ENCODE measurements around the gene DNPH1. TPM values are rescaled to one million over a fixed set of nuclear protein-coding genes. Genes with fewer than 3 reads are reported as not detected.

Gene DNPH1
- total RNA-seq, 1 donor from 2014 or later, result 39.1 TPM

- intact Hi-C loops (cut with DNase I), result no loop called here
- Histone ChIP-seq H3K9me3 (no peaks in the 10 kb centered on the region), H3K4me1 (peaks cover 3 to 6% of the 10 kb centered on the region in 2 donors), H3K36me3 (no peaks in the 10 kb centered on the region), H3K27me3 (no peaks in the 10 kb centered on the region), H3K4me3 (no peak overlapping the region), H3K27ac (no peak overlapping the region)
- DNase-seq (ENCODE audit: low spot score in 2 of 2), result no peak
- TF ChIP-seq CTCF (IDR thresholded peaks at IDR 0.05), result no peak
Measured at GRCh38 chr6:43250992-43251373, 21.7 kb upstream of the DNPH1 start.

DNA sequence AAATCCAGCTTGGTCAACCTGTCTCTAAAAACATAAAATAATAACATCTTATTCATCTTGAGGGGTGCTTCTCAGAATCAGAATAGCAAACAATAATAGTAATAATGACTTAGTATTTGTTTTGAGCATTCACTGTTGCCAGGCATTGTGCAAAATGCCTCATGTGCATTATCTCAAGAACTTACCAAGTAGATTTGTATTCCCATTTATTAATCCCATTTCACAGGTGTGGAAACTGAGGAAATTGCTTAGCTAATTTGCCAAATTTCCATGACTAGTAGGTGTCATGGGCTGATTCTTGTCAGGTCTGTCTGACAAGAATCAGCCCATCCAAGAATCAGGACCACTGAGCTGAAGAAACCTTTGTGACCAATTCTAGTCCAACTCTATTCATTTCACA lies 19.5 kb upstream of the DNPH1 start:
- TF ChIP-seq CTCF (IDR thresholded peaks at IDR 0.05), result no peak
- Histone ChIP-seq H3K4me3 (no peak overlapping the region), H3K27ac (no peak overlapping the region), H3K9me3 (no peaks in the 10 kb centered on the region), H3K36me3 (no peaks in the 10 kb centered on the region), H3K27me3 (no peaks in the 10 kb centered on the region), H3K4me1 (peaks cover 3 to 6% of the 10 kb centered on the region in 2 donors)
- intact Hi-C loops (cut with DNase I), result no loop called here
- no peak for DNase-seq (ENCODE audit: low spot score in 2 of 2)

GRCh38 chr6:43248101-43248500 lies 18.8 kb upstream of the DNPH1 start:
- intact Hi-C loops (cut with DNase I), result no loop called here

DNA sequence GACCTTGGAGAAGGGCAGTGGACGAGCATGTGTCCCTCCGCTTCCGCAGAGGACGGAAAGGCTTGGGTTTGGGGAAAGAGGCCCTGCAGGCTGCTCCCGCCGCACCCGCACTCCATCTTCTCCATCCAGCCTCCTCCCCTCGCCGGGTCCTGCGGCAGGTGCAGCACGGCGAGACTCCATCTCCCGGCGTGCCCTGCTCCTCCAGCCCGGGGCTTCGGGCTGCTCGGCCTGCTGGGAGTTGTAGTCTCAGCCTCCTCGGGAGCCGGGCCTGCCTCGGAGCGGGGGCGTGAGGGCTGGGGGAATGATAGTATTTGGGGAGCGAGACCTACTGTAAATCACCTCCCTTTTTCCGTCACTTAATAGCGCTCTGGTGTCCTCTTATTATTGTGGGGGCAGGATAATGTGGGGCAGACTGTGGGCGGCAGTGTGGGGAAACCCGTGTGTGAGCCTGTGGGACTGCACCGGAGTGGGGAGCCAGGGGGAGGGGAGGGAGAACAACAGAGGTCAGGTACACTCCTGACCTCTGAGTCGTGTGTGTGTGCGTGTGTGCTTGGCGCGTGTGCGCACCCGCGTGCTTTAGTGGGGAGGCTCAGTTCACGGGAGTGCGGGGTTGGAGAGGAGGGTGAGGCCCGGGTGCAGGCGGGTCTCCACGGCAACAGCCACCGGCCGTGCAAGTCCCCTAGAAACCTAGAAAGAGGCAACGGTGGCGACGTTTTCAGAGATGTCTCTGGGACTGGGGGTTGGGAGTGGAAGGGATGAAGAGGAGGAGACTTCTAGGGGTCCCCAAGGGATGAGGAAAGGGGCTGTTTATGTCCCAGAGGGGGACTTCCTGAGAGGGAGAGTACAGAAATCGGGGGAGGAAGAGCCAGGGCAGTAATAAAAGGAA lies 18.1 kb upstream of the DNPH1 start:
- Histone ChIP-seq H3K27ac (no peak overlapping the region), H3K4me3 (peak overlapping the region; percentile 60 to 62), H3K36me3 (no peaks in the 10 kb centered on the region), H3K4me1 (peaks cover 3 to 6% of the 10 kb centered on the region in 2 donors), H3K9me3 (no peaks in the 10 kb centered on the region), H3K27me3 (no peaks in the 10 kb centered on the region)
- intact Hi-C loops (cut with DNase I), result loop anchor here (2.0 kb wide), 1 partner anchor 19 kb away; the partner anchor contains the start of gene DNPH1
- peak in 1 of 2 donors; percentile 88 for DNase-seq (ENCODE audit: low spot score in 2 of 2)
- TF ChIP-seq CTCF (IDR thresholded peaks at IDR 0.05), result no peak

More at GRCh38 chr6:43248101-43248500, 18.8 kb upstream of the DNPH1 start:
- H3K9me3 ChIP-seq, result no peaks in the 10 kb centered on the region
- no peaks in the 10 kb centered on the region for H3K27me3 ChIP-seq
- H3K4me3 ChIP-seq, result peak overlapping the region in 1 of 2 donors; percentile 62
- H3K27ac ChIP-seq, result no peak overlapping the region
- H3K36me3 ChIP-seq, result no peaks in the 10 kb centered on the region
- no peak for DNase-seq (ENCODE audit: low spot score in 2 of 2)
- peaks cover 3 to 6% of the 10 kb centered on the region in 2 donors for H3K4me1 ChIP-seq
- TF ChIP-seq CTCF (IDR thresholded peaks at IDR 0.05), result no peak

DNA sequence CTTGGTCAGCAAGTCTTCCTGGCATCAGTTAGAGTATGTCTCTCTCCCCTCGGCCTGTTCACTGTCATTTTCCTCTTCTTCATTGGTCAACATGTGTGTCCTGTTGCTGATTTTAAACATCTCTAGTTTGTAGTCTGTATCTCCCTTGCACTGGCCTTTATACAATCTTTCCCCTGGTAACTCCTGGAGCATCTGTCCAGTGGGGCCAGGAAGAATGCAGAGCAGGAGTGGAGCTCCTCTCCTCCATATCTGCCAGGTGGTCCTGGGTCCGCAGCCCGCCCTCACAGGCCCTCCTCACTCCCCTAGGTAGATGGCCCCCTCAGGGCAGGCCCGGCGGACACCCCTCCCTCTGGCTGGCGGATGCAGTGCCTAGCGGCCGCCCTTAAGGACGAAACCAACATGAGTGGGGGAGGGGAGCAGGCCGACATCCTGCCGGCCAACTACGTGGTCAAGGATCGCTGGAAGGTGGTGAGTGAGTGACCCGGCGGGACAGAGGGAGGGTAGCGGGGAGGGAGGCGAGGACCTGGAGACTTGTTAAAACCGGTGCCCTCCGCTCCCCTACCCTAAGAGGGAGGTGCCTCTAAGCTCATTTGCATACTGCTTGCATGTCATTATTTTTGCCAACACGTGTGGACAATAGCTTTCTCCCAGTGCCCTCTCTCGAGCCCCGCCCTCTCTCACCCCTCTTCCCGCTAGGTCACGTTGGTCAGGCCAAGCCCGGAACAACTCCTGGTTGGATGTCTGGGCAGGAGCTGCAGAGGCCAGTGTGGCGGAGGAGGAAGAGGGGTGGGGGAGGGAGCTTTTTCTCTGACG lies 17.2 kb upstream of the DNPH1 start:
- TF ChIP-seq CTCF (IDR thresholded peaks at IDR 0.05), result no peak
- Histone ChIP-seq H3K9me3 (no peaks in the 10 kb centered on the region), H3K4me3 (peak overlapping the region; percentile 60 to 62), H3K27me3 (no peaks in the 10 kb centered on the region), H3K4me1 (peaks cover 3 to 6% of the 10 kb centered on the region in 2 donors), H3K36me3 (no peaks in the 10 kb centered on the region), H3K27ac (no peak overlapping the region)
- intact Hi-C loops (cut with DNase I), result loop anchor here (2.0 kb wide), 1 partner anchor 18 kb away; the partner anchor contains the start of gene DNPH1
- DNase-seq (ENCODE audit: low spot score in 2 of 2), result peak in 1 of 2 donors; percentile 74

Data from ascending aorta (tissue), 2 donors.